ENCODE results near the gene NPFF. TPM values are rescaled to one million over a fixed set of nuclear protein-coding genes. Genes with fewer than 3 reads are reported as not detected.

The NPFF gene
- total RNA-seq, 2 donors from 2014 or later: not detected

- Histone ChIP-seq H3K27me3 (ENCODE audit: control insufficient read depth, insufficient read depth, low read length, poor library complexity, severe bottlenecking) (no peaks in the 10 kb centered on the region), H3K9me3 (ENCODE audit: control insufficient read depth, low read length) (no peaks in the 10 kb centered on the region), H3K9ac (ENCODE audit: extremely low read depth, low read length, poor library complexity, severe bottlenecking) (no peak overlapping the region), H3K36me3 (ENCODE audit: control insufficient read depth, insufficient read depth, low read length) (peaks cover 65% of the 10 kb centered on the region), H3K27ac (ENCODE audit: low read depth, low read length) (no peak overlapping the region), H3K4me1 (ENCODE audit: control insufficient read depth, insufficient read depth, low read length) (no peaks in the 10 kb centered on the region), H3K4me3 (ENCODE audit: low read length) (no peak overlapping the region)
- Mint-ChIP-seq H3K27ac (no peak overlapping the region), H3K9me3 (no peaks in the 10 kb centered on the region), H3K4me1 (no peaks in the 10 kb centered on the region), H3K36me3 (ENCODE audit: low read depth) (peaks cover 60% of the 10 kb centered on the region), H3K27me3 (ENCODE audit: insufficient read depth) (no peaks in the 10 kb centered on the region), H3K4me3 (no peak overlapping the region)
- TF ChIP-seq, protein P1, sequence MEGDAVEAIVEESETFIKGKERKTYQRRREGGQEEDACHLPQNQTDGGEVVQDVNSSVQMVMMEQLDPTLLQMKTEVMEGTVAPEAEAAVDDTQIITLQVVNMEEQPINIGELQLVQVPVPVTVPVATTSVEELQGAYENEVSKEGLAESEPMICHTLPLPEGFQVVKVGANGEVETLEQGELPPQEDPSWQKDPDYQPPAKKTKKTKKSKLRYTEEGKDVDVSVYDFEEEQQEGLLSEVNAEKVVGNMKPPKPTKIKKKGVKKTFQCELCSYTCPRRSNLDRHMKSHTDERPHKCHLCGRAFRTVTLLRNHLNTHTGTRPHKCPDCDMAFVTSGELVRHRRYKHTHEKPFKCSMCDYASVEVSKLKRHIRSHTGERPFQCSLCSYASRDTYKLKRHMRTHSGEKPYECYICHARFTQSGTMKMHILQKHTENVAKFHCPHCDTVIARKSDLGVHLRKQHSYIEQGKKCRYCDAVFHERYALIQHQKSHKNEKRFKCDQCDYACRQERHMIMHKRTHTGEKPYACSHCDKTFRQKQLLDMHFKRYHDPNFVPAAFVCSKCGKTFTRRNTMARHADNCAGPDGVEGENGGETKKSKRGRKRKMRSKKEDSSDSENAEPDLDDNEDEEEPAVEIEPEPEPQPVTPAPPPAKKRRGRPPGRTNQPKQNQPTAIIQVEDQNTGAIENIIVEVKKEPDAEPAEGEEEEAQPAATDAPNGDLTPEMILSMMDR (conservative IDR thresholded peaks at IDR 0.05): no peak
- WGBS, 2 experiments (ENCODE audit: insufficient coverage in 1 of 2, insufficient read length in 1 of 2): 85 to 100% methylated on average over 2 to 3 of the region's 3 CpGs
- no peak for DNase-seq
Observed at GRCh38 chr12:53523131-53523530, 15.8 kb upstream of the NPFF start.

DNA sequence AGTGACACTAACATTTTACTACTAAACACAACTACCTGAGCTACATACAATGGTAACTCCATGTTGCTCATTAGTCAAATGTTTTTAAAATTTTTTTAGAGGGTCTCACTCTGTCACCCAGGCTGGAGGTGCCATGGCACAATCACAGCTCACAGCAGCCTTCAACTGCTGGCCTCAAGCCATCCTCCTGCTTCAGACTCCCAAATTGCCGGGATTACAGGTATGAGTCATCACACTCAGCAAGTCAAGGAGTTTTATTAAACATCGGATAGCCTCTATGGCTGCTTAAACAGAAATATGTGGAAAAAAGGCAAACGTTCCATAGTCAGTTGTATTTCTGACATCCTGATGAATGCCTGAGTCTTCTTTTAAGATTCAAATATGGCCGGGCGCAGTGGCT is 11.1 kb upstream of the NPFF start:
- no peak overlapping the region for H3K27ac ChIP-seq (ENCODE audit: low read depth, low read length)
- no peak overlapping the region for H3K4me3 Mint-ChIP-seq
- no peaks in the 10 kb centered on the region for H3K9me3 Mint-ChIP-seq
- no peak overlapping the region for H3K27ac Mint-ChIP-seq
- no peak for DNase-seq
- H3K4me1 Mint-ChIP-seq: no peaks in the 10 kb centered on the region
- no peaks in the 10 kb centered on the region for H3K4me1 ChIP-seq (ENCODE audit: control insufficient read depth, insufficient read depth, low read length)
- no peaks in the 10 kb centered on the region for H3K27me3 Mint-ChIP-seq (ENCODE audit: insufficient read depth)
- WGBS, 2 experiments (ENCODE audit: insufficient coverage in 1 of 2, insufficient read length in 1 of 2): 89 to 96% methylated on average over 5 of the region's 5 CpGs
- TF ChIP-seq, protein P1 (conservative IDR thresholded peaks at IDR 0.05): no peak
- H3K9me3 ChIP-seq (ENCODE audit: control insufficient read depth, low read length): no peaks in the 10 kb centered on the region
- no peak overlapping the region for H3K9ac ChIP-seq (ENCODE audit: extremely low read depth, low read length, poor library complexity, severe bottlenecking)
- H3K36me3 Mint-ChIP-seq (ENCODE audit: low read depth): peaks cover 63% of the 10 kb centered on the region
- H3K27me3 ChIP-seq (ENCODE audit: control insufficient read depth, insufficient read depth, low read length, poor library complexity, severe bottlenecking): no peaks in the 10 kb centered on the region
- H3K36me3 ChIP-seq (ENCODE audit: control insufficient read depth, insufficient read depth, low read length): peaks cover 77% of the 10 kb centered on the region
- no peak overlapping the region for H3K4me3 ChIP-seq (ENCODE audit: low read length)

DNA sequence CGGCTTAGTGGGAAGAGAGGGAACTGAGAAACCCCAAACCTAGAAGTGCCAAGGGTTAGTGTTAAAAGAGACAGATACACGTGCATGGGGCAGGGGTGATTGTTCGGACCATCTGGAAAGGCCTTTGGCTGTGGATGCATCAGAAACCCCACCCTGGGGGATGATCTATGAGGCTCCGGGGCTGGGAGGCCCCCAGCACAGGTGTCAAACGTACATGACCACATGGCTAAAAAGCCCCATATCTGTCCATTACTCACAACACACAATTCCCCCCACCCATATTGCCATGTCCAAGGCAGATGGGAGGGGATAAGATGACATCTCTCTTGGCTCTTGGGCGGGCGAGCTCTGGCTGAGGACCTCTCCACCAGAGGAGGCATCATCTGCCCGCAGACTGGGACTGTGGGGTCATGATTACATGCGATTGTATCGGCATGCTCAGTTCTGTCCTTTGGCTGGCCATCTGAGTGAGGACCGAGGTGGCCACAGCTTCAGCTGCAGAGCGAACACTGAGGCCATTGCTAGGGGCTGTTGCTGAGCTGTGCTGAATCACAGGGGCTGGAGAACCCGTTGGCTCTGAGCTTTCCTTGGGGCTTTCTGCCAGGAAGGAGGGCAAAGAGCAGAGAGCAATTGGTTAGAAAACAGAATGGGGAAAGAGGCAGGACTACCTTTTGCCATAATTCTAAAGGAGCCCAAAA is 9.6 kb upstream of the NPFF start:
- no peak overlapping the region for H3K9ac ChIP-seq (ENCODE audit: extremely low read depth, low read length, poor library complexity, severe bottlenecking)
- H3K36me3 ChIP-seq (ENCODE audit: control insufficient read depth, insufficient read depth, low read length): peaks cover 80% of the 10 kb centered on the region
- 89 to 94% methylated on average over 8 to 13 of the region's 13 CpGs for WGBS, 2 experiments (ENCODE audit: insufficient coverage in 1 of 2, insufficient read length in 1 of 2)
- Mint-ChIP-seq H3K36me3 (ENCODE audit: low read depth) (peaks cover 49% of the 10 kb centered on the region), H3K27me3 (ENCODE audit: insufficient read depth) (no peaks in the 10 kb centered on the region), H3K27ac (no peak overlapping the region), H3K4me3 (no peak overlapping the region), H3K9me3 (no peaks in the 10 kb centered on the region), H3K4me1 (no peaks in the 10 kb centered on the region)
- TF ChIP-seq, protein P1 (conservative IDR thresholded peaks at IDR 0.05): no peak
- no peak overlapping the region for H3K4me3 ChIP-seq (ENCODE audit: low read length)
- no peaks in the 10 kb centered on the region for H3K4me1 ChIP-seq (ENCODE audit: control insufficient read depth, insufficient read depth, low read length)
- H3K27ac ChIP-seq (ENCODE audit: low read depth, low read length): no peak overlapping the region
- H3K27me3 ChIP-seq (ENCODE audit: control insufficient read depth, insufficient read depth, low read length, poor library complexity, severe bottlenecking): no peaks in the 10 kb centered on the region
- DNase-seq: no peak
- H3K9me3 ChIP-seq (ENCODE audit: control insufficient read depth, low read length): no peaks in the 10 kb centered on the region

All from endodermal cell (in vitro differentiated cells).